Caki2 (cell line): ENCODE results near the gene HKDC1. TPM values are rescaled to one million over a fixed set of nuclear protein-coding genes. Genes with fewer than 3 reads are reported as not detected.
"Not testable (repeated sequence)": the region's sequence is repeated elsewhere in the genome, so short reads cannot be mapped to it uniquely, and the experiment has no call there.

ENCODE experiments used
- DNase-seq: peaks from one replicate; pipeline ENCODE4 v3.0.0-alpha.2; 2015; ENCODE audit warnings: low read depth
- in situ Hi-C: cut with HindIII; loops from 2 replicates; pipeline ENCODE4 v1.10.0; 2016; ENCODE audit warnings: low sequenced_read_pairs, low pct_unique_long_range_greater_than_20kb, mixed read lengths
- total RNA-seq: library from RNA; depleted of rRNA; stranded (reverse); fragments of >200 nt; shearing (Covaris generic); gene quantifications from 2 replicates; pipeline ENCODE4 v1.2.3, GENCODE V29; 2014; ENCODE audit warnings: low replicate concordance

HKDC1 gene
- total RNA-seq, 1 experiment from 2014 or later, result 68.0 TPM

DNA sequence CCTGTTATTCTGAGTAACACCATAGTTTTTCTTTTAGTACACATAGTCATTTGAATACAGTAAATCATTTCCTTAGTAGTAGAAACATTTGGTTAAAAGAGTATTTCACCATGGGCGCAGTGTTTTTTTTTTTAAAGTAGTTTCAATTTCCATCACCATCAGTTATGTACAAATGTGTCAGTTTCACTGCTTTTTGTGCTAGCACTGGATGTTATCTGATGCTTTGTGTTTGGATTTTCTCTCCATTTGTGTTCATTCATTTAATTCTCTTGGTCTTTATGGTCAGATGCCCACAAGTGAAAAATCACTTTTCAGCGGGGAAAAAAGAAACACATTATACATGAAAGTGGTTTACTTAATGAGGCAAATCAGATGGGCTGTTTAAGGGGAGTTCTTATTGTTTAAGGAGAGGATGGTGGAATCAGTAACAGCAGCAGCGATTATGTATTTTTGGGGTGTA, 42.2 kb downstream of the HKDC1 start:
- DNase-seq, result no peak
- in situ Hi-C loops, result no loop called here

DNA sequence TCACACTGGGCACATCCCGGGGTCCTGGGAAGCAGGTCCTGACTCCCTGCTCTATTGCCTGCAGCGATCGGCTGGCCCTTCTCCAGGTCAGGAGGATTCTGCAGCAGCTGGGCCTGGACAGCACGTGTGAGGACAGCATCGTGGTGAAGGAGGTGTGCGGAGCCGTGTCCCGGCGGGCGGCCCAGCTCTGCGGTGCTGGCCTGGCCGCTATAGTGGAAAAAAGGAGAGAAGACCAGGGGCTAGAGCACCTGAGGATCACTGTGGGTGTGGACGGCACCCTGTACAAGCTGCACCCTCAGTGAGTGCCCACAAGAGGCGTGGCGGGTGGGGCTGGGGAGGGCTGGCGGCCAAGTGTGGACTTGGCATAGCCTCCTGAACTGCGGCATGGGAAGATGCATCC, 45.4 kb downstream of the HKDC1 start:
- no peak for DNase-seq
- in situ Hi-C loops, result no loop called here

DNA sequence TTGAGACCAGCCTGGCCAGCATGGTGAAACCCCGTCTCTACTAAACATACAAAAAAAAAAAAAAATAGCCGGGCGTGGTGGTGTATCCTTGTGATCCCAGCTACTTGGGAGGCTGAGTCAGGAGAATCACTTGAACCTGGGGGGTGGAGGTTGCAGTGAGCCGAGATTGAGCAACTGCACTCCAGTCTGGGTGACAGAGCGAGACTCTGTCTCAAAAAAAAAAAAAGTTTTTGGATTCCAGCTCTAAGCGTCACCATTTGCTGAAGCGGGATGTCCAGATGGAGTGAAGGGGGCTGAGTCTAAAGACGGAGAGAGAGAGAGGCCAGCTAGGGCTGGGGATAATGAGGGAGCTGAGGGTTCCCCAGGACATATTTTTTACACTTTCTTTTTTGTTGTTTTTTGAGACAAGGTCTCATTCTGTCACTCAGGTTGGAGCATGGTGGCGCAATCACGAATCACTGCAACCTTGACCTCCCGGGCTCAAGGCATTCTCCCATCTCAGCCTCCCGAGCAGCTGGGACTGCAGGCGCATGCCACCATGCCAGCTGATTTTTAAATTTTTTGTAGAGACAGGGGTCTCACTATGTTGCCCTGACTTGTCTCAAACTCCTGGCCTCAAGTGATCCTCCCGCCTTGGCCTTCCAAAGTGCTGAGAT, 48.8 kb downstream of the HKDC1 start:
- no peak for DNase-seq
- in situ Hi-C loops, result no loop called here

DNA sequence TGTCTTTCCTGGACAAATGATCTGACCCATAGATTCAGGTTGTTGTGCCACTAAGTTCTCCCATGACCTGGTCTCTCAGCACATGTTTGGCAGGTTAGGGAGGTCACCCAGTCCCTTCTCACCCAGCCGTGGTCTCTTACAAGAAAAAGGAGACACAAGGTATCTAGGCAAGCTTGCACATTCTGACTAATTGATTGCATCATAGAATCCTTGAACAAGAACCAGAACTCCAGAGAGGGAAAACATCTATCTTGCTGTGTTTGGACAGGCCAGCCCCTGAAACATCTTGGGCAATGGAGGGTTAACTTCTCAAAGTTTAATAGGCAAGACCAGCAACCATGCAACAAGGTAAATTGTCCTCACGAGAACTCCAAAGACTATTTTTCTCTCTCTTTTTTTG, 49.6 kb downstream of the HKDC1 start:
- no peak for DNase-seq
- in situ Hi-C loops, result no loop called here

DNA sequence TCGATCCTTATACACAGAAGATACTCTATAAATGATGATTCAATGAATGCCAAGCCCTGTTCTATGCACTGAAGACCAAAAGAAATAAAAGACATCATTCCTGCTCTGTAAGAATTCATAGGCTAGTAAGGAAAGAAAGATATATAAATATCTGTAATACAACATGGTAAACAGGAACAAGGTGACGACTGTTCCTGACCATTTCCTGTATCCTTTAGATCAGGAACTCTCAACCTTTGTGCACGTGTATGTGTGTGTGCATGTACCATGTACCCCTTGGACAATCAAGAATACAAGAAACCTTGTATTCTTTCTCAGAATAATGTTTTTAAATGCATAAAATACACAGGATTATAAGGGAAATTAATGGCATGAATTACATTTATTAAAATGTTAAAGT, 50.9 kb downstream of the HKDC1 start:
- in situ Hi-C loops, result no loop called here
- DNase-seq, result no peak

DNA sequence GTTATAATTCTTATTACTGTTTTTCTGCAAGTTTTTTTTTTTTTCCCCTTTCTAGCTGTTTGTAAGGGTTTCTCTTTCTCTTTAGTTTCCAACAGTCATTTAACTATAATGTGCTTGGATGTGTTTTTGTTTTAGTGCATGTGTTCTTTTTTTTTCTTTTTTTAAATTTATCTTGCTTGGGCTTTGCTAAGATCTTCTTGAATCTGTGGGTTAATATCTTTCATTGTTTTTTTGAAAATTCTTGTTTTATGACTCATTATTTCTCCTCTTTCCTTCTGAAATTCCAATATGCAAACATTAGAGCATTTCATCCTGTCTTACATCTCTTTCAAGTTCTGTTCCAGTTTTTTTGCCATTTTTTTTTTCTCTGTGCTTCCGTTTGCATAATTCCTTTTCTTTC, 52.5 kb downstream of the HKDC1 start:
- no peak for DNase-seq
- in situ Hi-C loops, result no loop called here

DNA sequence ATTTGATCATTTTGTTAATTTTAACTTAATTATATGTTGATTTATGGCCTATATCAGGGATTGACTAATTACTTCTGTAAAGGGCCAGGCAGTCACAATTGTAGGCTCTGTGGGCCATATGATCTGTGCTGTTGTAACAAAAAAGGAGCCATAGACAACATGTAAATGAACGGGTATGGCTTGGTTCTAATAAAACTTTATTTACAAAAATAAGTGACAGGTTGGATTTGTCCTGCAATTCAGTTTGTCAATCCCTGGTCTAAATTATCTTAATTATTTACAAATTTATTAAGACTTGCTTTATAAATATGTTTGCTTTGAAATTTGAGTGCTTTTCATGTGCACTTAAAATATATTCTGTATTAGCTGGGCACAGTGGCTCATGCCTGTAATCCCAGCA, 55.3 kb downstream of the HKDC1 start:
- DNase-seq, result no peak
- in situ Hi-C loops, result no loop called here

DNA sequence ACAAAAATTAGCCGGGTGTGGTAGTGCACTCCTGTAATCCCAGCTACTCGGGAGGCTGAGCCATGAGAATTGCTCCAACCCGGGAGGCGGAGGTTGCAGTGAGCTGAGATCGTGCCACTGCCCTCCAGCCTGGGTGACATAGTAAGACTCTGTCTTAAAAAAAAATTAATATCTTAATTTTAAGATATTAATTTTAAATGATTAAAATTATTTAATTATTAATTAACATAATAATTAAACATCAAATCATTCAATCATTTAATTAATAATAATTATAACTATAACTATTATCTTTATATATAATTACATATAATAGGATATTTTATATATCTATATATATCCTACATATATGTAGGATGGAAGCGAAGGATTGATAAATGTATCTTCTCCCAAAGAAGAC, 56.4 kb downstream of the HKDC1 start:
- DNase-seq, result no peak
- in situ Hi-C loops, result no loop called here

DNA sequence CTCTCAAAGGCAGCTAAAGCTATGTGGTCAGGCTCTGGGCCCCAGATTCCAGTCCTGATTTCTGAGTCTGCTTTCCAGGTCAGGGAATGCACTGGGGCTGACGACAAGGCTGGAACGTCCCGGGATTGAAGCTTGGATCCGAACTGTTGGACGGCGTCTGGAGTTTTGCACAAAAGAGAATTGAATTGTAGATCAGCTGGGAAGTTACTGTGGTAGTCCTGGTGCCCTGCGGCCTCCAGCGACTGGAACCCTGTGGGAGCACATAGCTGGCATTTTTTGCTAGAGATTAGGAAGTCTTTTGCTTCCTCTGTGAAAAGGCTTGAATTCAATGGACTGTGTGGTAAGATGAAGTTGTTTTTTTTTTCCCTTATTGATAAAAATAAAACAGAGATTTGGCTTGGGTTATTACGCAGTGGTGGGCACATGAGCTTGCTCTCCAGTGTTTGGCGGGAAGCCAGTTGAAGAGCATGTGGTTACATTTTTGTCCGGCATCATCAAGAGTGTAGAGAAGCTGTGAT, 58.4 kb downstream of the HKDC1 start, which contains the start of gene HK1:
HK1 (plus strand) TSS at position 51 of the 518 bp plus-strand sequence.
- in situ Hi-C loops, result no loop called here
- no peak for DNase-seq

DNA sequence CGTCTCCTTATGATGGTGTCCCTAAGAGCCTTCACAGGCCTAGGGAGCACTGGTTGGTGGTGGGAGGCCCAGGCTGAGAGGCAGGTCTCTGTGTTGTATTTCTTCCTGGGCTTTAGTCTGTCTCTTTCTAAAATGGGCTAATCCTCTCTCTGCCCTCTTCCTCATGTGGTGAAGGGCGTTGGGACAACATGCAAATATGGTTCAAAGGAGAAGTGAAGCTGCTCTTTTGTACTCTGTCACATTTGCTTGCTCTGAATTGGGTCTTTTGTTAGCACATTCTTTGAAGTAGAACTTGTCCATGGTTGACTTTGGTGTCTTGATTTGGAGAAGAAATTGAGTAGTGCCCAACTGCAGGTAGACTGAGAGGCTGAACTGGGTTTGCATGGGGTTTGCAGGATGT, 59.0 kb downstream of the HKDC1 start:
- in situ Hi-C loops, result no loop called here
- no peak for DNase-seq

DNA sequence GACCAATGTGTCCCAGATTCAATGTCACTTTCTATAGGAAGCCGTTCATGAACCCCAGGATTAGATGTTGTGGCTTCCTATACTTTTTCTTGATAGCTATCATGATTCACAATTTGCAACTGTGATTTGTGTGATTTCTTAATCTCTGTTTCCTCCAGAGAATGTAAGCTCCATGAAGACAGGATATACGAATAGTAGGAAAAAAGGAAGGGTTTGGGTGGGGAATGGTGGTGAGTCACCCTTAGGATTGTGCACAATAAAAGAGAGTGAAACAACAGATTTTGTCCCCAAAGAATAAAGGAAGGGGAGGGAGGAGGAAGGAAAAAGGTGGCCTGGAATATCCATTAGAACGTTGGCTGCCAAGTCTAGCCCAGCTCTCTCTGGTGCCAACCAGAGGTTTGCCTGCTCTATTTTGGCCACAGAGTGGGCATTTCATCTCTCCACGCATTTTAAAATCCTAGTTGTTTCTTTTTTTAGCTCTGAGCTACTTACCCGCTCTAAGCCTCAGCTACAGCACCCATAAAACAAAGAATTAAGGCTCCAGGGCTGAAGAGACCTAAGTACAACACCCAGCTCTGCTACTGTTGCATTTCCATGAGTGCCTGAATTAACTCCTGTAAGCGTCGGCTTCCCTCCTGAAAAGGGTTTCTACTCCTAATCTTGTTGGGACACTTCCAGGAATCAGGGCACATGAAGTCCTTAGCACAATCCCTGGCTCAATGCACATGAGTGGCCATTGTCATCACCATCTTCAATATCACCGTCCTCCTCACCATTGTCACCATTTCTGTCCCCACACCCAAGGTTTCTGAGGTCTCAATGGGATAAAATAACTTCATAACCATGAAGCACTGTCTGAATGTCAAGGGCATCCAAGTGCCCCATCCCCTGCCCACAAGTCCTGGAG, 61.6 kb downstream of the HKDC1 start:
- DNase-seq, result no peak
- in situ Hi-C loops, result no loop called here

DNA sequence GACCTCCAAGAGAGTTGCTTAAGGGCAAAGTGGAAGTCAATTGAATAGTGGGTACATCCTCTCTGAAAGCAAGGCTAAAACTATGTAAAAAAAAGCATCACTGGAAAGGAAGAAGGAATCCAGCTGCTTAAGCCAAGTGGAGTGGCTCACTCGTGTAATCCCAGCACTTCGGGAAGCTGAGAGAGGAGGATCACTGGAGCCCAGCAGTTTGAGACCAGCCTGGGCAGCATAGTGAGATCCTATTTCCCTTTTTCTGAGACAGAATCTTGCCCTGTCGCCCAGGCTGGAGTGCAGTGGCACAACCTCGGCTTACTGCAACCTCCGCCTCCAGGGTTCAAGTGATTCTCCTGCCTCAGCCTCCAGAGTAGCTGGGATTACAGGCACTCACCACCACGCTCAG, 64.3 kb downstream of the HKDC1 start:
- DNase-seq, in situ Hi-C loops: not testable (repeated sequence)

DNA sequence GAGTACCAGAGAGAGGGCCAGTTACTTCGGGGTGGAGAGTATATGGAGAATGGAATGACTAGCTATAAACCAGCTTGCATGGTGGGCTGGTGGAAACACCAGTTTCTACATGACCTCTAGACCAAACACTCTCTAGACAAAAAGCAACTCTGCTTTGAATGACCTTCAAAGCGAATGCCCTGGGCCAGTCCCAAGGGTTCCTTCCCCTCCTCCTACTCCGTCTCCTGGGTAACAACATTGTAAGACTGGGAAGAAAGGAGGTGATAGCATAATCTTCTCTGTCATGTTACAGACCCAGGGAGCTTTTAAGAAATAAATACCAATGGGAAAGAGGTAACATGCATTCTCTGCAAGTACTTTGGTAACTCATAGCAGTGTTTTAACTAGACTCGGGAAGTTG, 65.6 kb downstream of the HKDC1 start:
- no peak for DNase-seq
- in situ Hi-C loops, result no loop called here

DNA sequence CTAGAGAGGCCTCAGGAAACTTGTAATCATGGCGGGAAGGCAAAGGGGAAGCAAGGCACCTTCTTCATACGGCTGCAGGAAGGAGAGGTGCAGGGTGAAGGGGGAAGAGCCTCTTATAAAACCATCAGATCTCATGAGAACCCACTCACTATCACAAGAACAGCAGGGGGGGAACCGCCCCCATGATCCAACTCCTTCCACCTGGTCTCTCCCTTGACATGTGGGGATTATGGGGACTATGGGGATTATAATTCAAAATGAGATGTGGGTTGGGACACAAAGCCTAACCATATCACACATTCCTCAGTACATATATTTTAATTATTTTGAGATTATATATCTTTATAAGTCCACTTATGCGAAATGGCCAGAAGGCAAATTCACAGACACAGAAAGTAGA, 67.0 kb downstream of the HKDC1 start:
- in situ Hi-C loops, result no loop called here
- no peak for DNase-seq

DNA sequence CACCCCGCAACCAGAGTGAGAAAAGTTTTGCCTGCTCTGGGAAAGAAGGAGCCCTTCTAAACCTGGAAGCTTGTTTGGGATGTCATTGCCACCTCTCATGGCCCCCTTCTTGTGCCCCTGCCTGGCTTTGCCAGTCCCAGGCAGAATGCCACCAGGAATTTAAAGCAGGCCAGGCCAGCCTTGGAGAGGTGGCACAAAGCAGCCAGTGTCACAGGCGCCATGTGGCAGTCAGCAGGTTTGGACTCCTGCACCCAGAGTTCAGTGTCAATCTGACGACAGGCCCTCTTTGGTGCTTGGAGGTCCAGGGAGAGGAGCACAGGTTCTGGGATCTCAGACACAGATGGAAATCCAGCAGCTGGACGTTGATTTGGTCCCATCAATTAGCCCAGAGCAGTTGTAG, 70.9 kb downstream of the HKDC1 start:
- no peak for DNase-seq
- in situ Hi-C loops, result no loop called here

DNA sequence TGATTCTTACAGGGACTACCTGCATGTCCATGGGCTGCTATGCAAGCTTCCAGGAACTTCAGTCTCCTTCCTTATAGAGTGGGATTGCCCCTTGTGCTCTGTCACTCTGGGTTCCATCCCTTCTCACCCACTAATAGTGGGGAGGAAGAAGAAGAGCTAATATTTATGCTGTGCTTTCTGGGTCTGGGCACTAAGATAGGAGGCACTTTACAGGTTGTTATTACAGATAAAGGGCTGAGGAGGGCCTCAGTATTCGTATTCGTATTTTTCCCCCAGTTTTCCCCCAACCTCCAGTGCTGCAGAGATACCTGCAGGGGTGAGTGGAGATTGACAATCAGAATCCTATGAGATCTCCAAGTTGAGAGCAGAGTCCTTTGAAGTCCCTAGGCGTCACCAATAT, 72.3 kb downstream of the HKDC1 start:
- in situ Hi-C loops, result no loop called here
- no peak for DNase-seq

DNA sequence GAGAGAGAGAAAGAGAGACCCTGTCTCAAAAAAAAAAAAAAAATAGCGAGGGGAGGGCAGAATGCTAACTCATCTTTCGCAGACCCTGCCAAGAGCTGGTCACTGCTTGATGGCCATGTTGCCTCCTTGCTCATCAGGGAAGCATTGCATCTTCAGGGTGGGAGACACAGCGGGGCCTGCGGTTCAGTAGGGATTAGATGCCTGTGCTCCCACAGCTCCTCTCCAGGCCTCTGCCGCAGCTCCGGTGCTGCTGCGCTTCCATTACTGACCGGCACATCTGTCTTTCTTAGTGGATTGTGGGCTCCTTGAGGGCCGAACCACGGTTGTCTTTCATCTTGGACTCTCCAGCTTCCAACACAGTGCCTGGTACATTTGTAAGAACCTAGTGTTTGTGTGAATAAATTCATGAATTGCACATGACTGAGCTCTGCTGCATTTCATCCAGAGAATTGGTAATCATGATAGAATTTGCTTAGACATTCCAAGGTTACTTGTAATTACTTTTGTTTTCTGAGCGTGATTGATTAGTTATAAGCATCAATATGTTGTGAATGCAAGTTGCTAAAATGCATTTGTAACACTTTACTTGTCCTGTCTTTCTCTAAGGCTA, 75.0 kb downstream of the HKDC1 start:
- DNase-seq, result no peak
- in situ Hi-C loops, result no loop called here

DNA sequence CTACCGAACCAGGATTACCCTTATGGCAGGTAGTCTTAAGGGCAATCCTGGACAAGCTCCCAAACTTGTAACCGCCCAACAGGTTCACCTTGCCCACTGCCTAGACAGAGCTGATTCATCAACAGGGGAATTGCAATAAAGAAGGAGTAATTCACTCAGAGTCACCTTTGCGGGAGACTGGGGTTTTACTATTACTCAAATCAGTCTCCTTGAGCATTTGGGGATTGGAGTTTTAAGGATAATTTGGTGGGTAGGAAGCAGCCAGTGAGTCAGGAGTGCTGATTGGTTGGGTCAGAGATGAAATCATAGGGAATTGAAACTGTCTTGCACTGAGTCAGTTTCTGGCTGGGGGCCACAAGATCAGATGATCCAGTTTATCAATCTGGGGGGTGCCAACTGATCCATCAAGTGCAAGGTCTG, 83.5 kb downstream of the HKDC1 start:
- DNase-seq, result no peak
- in situ Hi-C loops, result no loop called here

DNA sequence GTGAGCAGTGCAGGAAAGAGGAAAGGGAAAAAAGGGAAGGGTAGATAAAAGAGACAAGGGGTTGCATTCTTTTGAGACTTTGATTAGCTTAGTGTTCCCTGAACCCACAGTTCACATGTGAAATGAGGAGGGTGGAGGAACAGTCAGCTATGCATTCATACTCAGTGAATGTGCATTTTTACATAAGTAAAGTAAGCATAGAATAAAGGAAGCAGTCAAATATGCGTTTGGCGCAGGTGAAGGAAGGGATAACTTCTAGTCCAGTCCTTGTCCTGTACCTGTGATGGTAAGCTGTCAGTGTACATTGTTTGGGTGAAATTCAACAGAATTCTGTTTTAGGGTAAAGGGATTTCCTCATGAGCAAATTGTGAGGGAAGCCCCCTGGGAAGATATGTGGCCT, 86.3 kb downstream of the HKDC1 start:
- in situ Hi-C loops, result no loop called here
- no peak for DNase-seq
